GM13977 (cell line): ENCODE results near the gene NPSR1.

ENCODE experiments used
- DNase-seq: peaks from one replicate; pipeline ENCODE4 v3.0.0; 2012; ENCODE audit warnings: low spot score
- CTCF ChIP-seq: IDR thresholded peaks from 2 replicates; pipeline ENCODE4 v1.5.1; 2012; ENCODE audit warnings: mild to moderate bottlenecking, control low read depth; ENCODE audit not compliant: insufficient read depth; ENCODE audit errors: extremely low read depth, missing control alignments
- in situ Hi-C: fragments of 300-500 bp; cut with MboI; formaldehyde crosslinking; loops from one replicate; pipeline ENCODE4 v1.12.0; 2022; ENCODE audit warnings: low sequenced_read_pairs, low pct_unique_long_range_greater_than_20kb, mixed read lengths, inconsistent platforms; ENCODE audit not compliant: unreplicated experiment

Gene NPSR1

DNA sequence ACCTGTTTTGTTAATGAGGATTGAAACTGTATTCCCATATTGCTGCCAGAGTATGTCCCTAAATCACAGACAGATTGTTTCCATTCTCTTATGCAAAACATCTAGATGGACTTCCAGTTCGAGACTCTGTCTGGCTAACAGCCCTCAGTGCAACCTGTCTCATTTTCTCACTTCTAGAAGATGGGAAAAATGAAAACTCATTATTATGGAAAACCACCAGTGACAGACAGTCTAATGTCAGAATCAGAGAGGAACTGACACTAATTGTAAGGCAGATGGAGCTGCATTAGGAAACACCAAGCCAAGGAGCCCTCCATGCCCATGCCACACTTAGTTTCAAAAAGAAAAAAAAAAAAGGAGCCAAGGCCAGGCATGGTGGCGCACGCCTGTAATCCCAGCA, 61.6 kb downstream of the NPSR1 start:
- no peak for TF ChIP-seq CTCF
- in situ Hi-C loops: no loop called here
- DNase-seq: no peak

DNA sequence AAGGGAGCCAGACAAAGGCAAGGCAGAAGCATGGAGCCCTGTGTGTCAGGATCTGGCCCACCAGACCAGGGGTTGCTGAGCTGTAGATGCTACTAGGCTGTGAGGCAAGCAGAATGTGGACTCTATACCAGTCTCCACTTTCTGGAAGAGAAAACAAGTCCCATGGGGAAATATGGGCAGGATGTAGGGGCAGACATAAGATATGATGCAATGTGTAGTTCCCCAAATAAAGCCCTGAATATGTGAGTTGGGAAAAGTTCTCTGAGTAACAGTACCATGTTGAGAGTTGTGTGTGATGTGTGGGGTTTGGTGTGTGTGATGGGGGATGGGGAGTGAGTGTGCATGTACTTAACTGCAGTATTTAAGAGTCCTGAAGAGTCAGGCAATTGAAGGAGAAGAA, 62.3 kb downstream of the NPSR1 start:
- TF ChIP-seq CTCF: no peak
- in situ Hi-C loops: no loop called here
- DNase-seq: no peak

DNA sequence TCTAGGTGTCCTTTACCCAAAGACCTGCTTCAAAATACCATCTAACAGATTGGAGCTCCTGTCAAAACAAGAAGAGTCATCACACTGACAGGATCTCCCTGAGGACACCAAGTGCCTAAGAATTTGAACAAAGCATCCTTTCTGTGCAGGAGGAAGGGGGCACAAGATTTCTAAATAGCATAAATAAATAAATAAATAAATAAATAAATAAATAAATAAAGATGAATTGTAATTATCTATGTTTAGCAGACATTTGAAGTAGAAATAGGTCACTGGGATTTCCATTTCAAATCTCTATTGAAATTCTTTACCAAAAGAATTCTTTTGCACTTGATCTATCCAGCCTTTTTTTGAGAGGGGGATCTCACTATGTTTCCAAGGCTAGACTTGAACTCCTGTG, 65.3 kb downstream of the NPSR1 start:
- in situ Hi-C loops: no loop called here
- TF ChIP-seq CTCF: no peak

DNA sequence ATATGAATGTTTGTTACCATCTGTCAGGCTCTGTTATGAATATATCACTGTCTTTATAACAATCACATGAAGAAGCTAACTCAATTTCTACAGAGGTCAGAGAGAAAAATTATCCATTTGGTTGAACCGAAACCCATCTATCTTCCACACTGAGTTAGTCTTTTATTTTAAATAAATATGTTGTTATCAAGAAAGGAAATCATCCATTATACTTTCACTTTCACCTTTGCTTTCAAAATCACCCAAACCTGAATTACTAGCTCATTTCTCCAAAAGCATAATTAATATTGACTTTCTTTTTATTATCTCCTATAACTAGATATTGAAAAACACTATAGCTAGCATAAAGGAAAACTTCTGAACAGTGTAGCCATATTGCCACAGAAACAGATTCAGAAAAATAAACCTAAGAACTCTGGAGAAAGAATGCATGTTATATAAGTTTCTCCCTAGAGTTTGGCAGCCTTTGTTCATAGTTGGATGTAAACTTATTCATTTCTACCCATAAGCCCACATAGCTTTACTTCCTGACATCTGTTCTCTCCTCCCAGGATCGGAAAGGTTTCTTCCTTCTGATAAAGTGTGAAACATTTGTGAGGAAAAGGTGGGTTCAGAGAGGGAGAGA, 66.0 kb downstream of the NPSR1 start:
- in situ Hi-C loops: no loop called here
- no peak for TF ChIP-seq CTCF
- DNase-seq: no peak

More for the DNA sequence above, 65.3 kb downstream of the NPSR1 start:
- DNase-seq: no peak

DNA sequence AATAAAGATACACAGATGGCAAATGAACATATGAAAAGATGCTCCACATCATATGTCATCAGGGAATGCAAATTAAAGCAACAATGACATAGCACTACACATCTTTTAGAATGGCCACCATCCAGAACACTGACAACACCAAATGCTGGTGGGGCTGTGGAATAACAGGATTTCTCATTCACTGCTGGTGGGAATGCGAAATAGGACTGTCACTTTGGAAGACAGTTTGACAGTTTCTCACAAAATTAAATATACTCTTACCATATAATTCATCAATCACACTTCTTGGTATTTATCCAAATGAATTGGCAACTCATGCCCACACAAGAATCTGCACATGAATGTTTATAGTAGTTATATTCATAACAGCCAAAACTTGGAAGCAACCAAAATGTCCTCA, 68.2 kb downstream of the NPSR1 start:
- no peak for DNase-seq
- TF ChIP-seq CTCF: no peak
- in situ Hi-C loops: no loop called here

- in situ Hi-C loops: no loop called here
- no peak for DNase-seq
- TF ChIP-seq CTCF: no peak
These were observed 69.5 kb downstream of the NPSR1 start for GRCh38 chr7:34727464-34727995.

GRCh38 chr7:34728156-34728555, 70.1 kb downstream of the NPSR1 start:
- no peak for DNase-seq
- TF ChIP-seq CTCF: no peak
- in situ Hi-C loops: no loop called here
